HT-29 (cell line): ENCODE measurements around the gene VAV2. TPM values are rescaled to one million over a fixed set of nuclear protein-coding genes. Genes with fewer than 3 reads are reported as not detected.
"Not testable (repeated sequence)": the region's sequence is repeated elsewhere in the genome, so short reads cannot be mapped to it uniquely, and the experiment has no call there.

ENCODE experiments used
- DNase-seq: peaks from one replicate; pipeline ENCODE4 v3.0.0-alpha.2; 2015; ENCODE audit warnings: low spot score
- total RNA-seq: library from RNA; depleted of rRNA; stranded (reverse); fragments of >200 nt; shearing (Covaris generic); gene quantifications from 2 replicates; pipeline ENCODE4 v1.2.3, GENCODE V29; 2014

VAV2 gene
- total RNA-seq, 1 experiment from 2014 or later, result 20.3 TPM

DNA sequence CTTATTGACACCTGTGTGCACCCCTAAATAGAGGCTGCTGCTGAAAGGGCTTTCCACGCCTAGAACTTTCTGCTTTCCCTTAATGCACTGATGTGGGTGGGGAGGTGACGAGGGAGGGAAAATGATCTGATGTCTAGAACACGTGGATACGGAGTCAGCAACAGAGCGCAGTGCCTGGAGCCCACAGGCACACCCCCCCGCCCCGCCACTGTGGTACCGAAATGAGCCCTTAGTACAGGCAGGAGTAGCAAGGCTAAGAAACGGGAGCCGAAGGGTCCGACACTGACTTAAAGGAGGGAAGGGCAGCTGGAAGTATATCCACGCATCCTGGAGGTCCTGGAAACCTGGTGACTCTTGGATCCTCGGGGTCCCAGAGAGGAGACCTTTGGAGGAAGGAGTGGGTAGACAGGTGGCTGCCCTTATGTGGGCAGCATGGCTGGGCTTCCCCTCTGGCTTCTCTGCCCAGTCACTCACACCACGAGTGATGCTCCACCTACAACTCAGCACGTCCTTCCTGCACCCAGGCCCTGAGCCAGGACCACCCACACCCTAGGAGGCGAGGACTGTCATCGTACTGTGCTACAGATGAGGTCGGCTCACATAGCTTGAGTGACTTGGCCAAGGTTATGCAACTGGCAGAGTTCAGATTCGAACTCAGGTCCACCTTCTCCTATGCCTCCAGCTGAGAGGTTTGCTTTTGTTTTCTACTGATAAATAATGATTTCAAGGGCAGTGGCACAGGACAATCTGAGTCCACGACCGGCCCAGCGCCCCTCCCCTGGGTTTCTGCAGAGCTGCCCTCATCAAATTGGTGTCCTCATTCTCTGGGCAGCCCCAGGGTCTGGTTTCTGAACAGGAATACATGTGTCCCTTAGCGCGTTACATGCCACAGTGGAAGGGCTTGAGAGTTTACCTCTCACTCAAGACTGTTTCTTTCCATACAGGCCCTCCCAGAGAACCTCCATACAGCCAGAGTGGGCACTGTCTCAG lies 4.7 kb upstream of the VAV2 start:
- DNase-seq, result no peak

DNA sequence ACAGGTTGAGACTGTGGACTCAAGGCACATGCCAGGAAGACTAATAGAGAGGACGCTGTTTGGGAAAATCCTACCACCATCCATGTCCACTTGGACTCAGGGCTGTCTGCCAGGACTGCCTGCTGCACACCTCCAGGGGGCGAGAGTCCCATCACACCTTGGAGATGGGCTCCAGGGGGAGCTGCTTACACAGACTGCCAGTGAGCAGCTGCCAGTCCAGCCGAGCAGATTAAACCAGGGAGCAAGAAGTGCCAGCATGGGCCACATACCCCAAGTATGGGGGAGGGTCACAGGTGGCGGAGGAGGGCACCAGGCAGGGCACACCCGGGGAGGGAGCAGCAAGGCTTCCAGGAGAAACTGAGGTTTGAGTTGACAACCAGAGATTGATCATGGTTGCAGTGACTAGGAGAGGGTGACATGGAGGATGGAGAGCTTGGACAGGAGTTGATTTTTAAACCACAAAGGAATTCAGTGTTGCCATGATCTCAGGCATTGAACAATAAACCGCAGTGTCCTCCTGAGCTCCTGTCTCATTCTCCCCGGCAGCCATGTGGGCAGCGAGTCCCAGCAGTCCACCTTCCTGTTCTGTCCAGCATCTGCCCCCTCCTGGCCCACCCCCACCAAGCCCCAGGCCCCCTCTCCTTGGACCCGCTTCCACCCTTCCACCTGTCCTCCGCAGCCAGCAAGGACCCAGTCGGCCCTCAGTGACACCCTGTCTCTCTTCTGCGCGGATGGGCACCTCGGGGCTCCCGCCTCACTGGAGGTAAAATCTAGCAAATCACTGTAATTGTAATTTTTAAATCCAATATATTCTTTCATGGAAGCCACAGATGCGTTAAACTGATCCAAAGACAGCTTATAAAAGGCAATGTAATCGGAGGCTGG lies 3.1 kb upstream of the VAV2 start:
- DNase-seq, result peak; percentile 21

DNA sequence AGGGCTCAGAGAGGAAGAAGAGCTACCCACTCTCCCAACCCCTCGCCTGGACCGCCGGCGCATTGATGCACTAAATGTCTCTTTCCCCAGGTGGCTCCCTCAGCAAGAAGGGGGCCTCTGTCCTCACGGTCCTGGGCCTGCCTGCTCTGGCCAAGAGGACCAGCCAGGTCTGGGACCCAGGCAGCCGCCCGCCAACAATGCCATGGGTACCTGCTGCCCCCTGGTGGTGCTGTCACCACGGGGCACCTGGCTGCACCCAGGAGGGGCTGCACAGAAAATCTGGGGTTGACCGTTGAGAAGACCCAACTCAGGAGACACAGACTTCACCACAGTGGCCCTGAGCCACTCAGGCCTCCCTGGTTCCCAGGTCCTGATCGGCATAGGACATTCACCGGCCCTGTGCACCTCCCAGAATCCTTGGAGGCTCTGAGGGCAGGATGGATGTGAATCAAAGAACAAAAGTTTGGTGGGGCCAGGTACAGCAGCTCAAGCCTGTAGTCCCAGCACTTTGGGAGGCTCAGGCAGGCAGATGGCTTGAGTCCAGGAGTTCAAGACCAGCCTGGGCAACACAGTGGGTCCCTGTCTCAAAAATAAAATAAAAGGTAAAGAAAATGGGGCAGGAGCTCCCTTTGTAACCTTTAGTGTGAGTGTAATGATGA lies 2.4 kb upstream of the VAV2 start:
- DNase-seq, result peak; percentile 86

DNA sequence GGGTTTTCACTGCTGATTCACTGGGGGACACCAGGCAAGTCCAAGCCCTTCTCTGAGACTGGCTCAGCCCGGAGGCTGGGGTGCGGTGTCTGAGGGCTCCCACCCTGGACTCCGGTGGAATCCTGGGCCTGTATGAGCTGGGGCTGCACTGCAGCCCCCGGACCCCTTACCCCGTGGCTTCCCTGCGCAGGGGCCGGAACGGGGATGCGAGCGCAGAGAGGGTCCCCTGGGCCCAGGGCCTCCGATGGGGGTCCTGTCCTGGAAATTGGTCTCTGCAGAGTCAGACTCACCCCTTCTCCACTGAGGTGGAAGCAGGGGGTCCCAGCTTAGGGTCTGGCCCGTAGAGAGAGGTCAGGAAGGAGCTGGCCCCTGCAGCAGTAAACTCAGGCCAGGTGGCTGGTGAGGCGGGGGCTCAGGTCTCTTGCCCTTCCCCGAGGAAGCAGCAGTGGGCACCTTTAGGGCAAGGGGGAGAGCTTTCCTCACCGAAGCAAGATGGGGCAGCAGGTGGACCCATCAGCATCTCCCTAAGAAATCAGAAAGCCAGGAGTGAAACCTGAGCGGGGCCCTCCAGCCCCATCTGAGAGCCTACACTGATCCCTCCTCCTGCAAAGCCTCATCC lies 1.6 kb upstream of the VAV2 start:
- DNase-seq, result no peak

DNA sequence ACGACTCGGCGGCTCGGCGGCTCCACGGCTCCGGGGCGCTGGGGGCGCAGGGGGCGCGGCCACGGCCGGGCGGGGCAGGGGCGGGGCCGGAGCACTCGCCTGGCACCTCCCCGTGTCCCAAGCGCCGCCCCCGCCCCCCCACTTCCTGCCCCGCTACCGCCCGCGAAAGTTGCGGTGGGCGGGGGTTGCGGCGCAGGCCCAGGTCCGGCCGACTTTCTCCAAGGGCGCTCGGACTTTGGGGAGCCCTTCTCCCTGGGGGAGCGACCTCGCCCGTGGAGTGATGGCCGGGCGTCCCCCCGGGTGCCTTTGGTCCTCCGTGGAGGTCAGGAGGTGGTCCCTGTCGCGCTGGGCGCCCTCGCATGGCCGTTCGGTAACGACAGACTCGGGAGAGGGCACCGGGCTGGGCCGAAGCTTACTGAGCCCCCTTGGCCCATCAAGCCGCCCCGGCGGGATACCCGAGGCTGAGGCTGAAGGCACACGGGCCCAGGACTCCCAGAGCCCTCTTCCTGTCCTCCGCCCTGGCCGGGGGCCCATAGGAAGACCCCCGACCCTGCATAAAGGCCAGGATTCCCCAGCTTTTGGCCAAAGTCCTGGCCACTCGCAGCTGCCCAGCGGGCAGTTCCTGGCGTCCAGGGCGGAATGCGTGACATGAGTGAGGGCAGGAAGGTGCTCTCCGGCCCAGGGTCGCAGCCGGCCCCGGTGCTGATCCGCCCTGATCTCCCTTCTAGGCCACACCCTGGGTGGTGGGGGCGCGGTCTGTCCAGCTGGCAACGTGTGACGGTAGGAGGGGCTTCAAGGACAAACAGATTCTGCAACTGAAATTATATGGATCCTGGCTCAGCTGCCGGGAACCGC lies 883 bp upstream of the VAV2 start:
- peak; percentile 62 for DNase-seq

DNA sequence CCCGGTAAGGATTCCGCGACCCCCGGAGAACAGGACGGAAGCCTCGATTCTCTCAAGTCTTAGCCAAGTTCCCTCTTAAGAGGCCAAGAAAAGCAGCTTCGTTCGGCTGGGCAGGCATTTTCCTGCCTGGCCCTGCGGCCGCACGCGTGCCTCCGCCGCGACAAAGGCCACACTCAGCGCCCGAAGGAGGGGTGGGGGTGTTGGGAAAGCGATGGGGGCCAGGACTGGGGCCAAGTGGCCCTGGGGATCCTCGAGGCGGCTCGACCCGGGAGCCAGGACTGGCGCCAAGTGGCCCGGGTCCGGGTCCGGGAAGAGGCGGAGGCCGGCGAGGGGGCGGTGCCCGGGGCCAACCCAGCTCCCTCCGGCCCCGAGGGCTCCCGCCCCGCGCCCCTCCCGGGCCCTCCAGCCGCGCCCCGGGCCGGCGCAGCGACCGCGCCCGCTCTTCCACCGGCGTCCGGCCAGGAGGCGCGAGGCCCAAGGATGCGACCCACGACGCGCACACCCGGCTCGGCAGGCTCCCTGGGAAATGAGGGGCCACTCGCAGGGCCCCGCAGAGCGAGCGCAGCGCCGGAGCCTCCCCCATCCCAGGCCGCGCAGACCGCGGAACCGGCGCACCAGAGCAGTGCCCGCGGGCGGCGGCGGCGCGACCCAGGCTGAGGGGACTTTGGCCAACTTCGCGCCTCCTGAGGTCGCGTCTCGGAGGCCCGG lies 756 bp downstream of the VAV2 start:
- DNase-seq, result peak; percentile 4

DNA sequence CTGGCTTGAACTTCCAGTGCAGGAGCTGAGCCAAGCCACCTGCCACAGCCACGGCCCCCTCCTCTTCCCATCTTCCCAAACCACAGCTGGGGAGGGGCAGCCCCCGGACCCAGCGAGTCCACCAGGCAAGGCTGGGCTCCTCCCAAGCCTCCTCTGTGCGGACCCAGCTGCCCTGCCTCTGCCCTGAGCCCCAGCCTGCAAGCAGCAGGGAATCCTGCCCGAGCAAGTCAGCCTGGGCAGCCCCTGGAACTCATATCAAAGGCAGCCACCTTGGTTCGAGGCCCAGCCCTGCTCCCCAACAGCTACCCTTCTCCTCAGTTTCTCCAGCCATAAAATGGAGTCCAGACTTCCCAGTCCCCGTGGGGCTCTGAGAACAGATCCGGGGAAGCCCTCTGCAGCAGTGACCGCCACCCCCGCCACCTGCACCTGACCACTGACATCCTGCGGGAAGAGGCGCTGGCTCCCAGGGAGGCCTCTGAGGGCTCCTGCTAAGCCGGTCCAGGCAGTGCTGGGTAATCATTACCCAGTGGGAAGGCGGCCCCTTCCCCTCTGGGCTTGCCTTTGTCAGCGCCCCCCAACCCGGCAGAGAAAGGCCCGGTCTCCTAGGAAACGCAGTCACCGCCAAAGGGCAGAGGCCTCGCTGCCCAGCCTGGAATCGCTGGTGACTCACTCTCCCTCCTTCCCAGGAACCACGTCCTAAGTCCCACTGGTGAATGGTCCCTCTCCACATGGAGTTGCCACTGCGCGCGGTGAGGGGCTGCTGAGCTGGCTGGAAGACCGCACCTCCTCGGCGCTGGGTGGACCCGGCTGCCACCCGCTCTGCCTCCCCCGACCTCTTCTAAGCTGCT lies 1.5 kb downstream of the VAV2 start:
- peak; percentile 78 for DNase-seq

DNA sequence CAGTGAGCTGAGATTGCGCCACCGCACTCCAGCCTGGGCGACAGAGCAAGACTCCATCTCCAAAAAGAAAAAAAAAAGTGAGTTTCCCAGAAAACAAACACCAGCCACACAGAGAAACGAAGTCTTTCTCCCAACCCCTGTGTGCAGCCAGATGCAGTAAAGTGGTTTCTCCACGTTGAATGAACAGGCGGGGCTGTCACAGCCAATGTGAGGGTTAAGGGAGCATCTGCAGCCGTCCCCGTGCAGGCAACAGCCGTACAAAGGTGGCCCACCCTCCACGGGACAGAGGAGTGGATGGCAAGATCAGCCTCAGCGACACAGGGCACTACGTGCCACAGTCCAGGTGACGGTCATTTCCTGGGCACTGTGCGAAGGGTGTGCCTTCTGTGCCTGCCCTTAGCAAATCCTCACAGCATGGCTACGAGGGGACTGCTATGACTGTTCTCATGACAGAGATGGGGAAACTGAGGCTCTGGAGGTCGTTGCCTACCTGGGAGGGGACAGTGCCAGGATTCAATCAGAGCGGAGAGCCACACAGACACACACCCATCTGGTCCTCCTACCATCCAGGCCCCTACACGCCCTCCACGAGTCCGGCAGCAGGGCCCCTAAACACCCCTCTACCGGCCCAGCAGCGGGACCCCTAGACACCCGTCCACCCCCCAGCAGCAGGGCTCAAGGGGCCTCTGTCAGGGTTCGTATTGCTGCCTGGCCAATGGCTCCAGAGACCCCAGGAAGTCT lies 2.3 kb downstream of the VAV2 start:
- no peak for DNase-seq

DNA sequence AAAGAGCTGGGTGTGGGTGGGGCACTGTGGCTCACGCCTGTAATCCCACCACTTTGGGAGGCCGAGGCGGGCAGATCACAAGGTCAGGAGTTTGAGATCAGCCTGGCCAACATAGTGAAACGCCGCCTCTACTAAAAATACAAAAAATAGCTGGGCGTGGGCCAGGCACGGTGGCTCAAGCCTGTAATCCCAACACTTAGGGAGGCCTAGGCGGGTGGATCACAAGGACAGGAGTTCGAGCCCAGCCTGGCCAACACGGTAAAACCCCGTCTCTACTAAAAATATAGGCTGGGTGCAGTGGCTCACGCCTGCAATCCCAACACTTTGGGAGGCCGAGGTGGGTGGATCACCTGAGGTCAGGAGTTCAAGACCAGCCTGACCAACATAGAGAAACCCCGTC lies 3.4 kb downstream of the VAV2 start:
- not testable (repeated sequence) for DNase-seq

DNA sequence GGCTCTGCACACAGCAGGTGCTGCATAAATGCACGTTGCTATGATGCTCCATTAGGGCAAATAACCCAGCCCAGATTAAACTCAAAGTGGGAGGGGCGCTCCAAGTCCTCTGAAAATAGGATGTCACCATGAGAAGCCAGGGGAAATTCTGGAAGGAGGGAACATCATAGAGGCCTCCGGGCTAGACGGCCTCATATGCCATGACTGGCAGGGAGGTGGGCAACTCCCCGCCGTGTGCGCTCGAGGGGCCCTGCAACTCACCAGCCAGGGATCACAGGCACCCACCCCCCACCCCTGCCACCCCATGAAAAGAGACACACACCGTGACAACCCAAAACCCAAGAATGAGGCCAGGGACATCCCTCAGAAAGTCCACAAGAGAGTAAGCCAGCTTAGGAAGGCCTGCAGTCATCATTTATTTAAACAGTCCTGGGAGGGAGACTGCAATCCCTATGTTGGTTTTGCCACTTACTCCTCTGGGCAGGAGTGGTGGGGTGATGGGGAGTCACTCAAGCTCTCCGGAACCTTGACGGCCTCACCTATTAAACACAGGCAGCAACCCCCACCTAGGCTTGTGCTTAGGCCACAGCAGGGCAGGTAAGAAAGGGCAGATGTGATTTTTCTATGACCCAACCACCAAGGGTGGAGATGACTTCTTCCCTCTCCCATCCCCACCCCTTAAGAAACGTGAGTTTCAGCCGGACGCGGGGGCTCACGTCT lies 4.0 kb downstream of the VAV2 start:
- no peak for DNase-seq

DNA sequence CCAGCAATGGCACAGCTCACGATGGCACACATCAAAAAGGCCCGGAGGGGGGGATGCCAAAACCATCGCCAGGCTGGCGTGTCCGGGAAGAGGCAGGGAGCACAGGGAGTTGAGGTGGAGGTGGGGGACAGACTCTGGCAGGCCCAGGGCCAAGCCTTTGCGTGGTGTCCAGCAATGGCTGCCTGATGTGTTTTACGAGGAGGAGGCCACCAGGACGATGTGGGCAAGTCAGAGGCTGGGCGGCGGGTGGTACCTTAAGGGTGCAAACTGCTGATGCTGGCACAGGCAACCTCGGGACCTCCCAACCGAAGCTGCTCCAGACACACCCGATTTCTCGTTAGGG lies 4.7 kb downstream of the VAV2 start:
- no peak for DNase-seq

DNA sequence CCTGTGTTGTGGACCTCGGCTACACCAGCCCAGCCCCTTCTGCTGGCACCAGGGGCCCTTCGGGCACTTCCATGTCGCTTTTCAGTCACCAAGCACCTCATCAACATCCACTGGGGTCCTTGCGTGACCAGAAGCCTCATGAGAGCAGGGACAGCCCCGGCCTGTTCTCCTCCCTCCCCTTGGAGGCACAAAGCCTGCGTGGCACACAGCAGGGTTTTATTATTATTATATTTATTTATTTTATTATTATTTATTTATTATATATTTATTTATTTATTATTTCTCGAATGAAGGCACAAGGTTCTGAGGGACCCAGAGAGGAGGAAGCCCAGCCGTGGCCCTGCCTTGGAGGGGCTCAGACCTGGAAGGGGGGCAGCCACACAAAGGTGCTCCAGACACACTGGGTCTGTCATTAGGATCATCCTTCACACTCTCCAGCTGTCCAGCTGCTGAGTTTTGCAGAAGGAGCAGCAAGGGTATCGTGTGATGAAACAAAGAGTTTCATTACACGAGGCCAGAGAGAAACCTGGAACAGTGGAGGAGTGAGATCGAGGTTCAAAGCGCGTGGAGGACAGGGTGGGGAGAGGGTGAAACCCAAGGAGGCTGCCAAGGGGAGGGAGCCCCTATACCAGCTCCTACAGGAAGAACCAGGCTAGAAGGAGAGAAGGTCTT lies 5.2 kb downstream of the VAV2 start:
- DNase-seq, result no peak

DNA sequence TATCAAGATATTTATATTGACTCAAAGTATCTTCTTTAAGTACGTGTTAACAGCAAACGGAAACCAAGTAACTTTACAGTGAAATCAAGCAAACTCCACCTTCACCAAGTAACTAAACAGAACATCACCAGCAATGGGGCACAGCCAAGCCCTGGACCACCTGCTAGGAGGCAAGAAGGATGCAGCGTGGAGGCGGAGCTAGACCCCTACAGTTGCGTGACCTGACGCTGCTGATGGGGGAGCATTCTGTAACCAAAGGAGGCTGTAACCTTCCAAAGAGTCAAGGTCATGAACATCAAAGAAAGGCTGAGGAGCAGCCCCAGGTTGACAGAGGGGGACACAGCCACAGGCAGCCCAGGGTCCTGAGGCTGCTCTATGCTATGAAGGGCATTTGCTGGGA lies 6.1 kb downstream of the VAV2 start:
- DNase-seq, result no peak

DNA sequence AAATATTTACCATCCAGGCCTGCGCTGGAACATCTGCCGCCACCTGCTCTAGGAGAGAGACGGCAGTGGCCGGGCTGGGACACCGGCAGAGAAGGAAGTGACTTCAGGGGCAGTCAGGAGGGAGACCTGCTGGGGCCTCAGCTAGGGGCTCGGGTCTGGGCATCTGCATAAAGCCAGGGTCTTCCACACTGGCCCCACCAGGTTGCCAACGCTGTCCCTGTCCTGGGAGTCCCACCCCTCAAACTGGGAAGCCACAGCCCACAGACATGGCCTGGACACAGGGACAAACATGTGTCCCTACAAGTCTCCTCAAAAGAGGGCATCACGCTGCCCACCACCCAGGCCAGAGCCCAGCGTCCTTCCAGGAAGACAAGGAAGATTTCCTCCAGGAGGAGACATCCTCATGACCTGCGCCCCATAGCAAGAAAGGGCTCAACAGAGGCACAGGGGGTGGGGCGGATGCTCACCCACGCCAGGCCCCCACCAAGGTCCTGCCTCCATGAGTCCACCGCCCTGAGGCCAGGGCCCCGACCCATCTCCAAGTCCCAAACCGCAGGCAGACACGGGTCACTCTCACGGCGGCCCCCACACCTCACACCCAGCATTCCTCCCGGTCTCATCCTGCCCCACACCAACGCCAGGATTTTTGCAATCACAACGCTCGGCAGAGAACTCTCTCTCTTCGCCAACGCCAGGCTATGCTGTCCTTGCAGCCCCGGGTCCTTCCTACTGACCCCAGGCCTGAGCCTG lies 9.0 kb downstream of the VAV2 start:
- no peak for DNase-seq

DNA sequence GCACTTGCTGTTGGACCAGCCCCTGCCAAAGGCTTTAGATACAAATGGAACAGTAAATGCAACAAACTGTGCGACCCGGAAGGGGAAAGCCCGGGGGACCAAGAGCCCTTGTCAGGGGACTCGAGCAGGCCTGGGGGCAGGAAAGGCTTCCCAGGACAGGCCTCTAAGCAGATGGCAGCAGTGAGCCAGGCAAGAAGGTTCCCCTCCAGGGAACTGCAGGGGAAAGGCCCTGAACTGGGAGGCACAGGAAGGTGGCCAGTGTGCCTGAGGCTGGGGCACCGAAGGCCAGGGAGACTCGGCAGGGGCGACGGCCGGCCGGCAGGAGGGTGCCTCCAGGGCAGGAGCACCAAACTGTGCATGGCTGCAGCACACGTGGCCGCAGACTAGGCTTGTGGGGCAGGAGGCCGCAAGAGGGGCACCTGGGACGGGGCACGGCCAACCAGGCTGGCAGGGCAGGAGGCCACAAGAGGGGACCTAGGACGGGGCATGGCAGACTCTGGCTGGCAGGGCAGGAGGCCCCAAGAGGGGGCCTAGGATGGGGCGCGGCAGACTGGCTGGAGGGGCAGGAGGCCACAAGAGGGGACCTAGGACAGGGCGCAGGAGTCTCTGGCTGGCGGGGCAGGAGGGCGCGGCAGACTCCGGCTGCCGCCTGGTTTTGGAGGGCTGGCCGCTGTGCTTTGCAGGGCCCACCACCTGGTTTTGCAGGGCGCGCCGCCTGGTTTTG lies 10.0 kb downstream of the VAV2 start:
- no peak for DNase-seq

DNA sequence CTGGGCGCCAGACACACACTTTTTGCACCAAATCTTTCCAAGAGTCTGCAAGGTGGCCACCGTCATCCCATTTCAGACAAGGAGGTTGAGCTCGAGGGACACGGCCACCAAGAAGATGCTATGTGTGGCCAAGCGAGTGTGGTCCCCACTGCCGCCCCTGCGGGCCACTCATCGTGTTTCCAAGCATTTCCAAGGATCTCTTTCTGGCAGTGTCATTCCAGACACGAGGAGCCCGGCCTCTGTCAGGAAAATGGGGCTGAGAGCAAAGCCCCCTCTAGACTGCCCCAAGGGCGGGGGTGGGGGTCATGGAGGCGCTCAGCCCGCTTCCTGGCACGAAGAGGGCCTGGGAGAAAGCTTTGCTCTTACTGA lies 10.6 kb downstream of the VAV2 start:
- DNase-seq, result no peak
